Measurements from ENCODE around the gene PPP1R16B.

Gene PPP1R16B

GRCh38 chr20:38874460-38875174, 69.1 kb downstream of the PPP1R16B start:
- Mint-ChIP-seq H3K27me3 (no peaks in the 10 kb centered on the region), H3K36me3 (peaks cover 30% of the 10 kb centered on the region), H3K4me3 (peak overlapping the region; percentile 60), H3K27ac (peak overlapping the region; percentile 93), H3K9me3 (no peaks in the 10 kb centered on the region), H3K4me1 (peaks cover 88% of the 10 kb centered on the region)
- CTCF ChIA-PET, result interaction anchor here (0.7 to 2.8 kb wide), 5 partner anchors 14 to 68 kb away, joined by 3 to 19 read pairs (median 4); no protein-coding TSS in a partner anchor
- DNase-seq, result peak; percentile 39

GRCh38 chr20:38875175-38875993, 69.9 kb downstream of the PPP1R16B start:
- Mint-ChIP-seq H3K4me3 (peak overlapping the region; percentile 60), H3K27ac (peak overlapping the region; percentile 93), H3K36me3 (peaks cover 29% of the 10 kb centered on the region), H3K9me3 (no peaks in the 10 kb centered on the region), H3K27me3 (no peaks in the 10 kb centered on the region), H3K4me1 (peaks cover 88% of the 10 kb centered on the region)
- peak; percentile 65 for DNase-seq
- CTCF ChIA-PET, result interaction anchor here (0.7 to 2.8 kb wide), 5 partner anchors 15 to 124 kb away, joined by 3 to 19 read pairs (median 3); no protein-coding TSS in a partner anchor

- Mint-ChIP-seq H3K4me3 (no peak overlapping the region), H3K27me3 (no peaks in the 10 kb centered on the region), H3K9me3 (no peaks in the 10 kb centered on the region), H3K4me1 (peaks cover 86% of the 10 kb centered on the region), H3K36me3 (peaks cover 26% of the 10 kb centered on the region), H3K27ac (no peak overlapping the region)
- CTCF ChIA-PET, result no interaction called here
- DNase-seq, result no peak
Measured at GRCh38 chr20:38877483-38877882, 72.0 kb downstream of the PPP1R16B start.

GRCh38 chr20:38878866-38879265, 73.4 kb downstream of the PPP1R16B start:
- Mint-ChIP-seq H3K4me3 (no peak overlapping the region), H3K4me1 (peaks cover 80% of the 10 kb centered on the region), H3K9me3 (no peaks in the 10 kb centered on the region), H3K27ac (no peak overlapping the region), H3K36me3 (peaks cover 22% of the 10 kb centered on the region), H3K27me3 (no peaks in the 10 kb centered on the region)
- DNase-seq, result no peak
- CTCF ChIA-PET, result interaction anchor here (5.5 kb wide), 1 partner anchor 13 kb away, joined by 27 read pairs; no protein-coding TSS in a partner anchor

GRCh38 chr20:38880952-38881735, 75.6 kb downstream of the PPP1R16B start:
- Mint-ChIP-seq H3K27ac (peak overlapping the region; percentile 33), H3K4me3 (no peak overlapping the region), H3K4me1 (peaks cover 57% of the 10 kb centered on the region), H3K9me3 (no peaks in the 10 kb centered on the region), H3K36me3 (peaks cover 27% of the 10 kb centered on the region), H3K27me3 (no peaks in the 10 kb centered on the region)
- no peak for DNase-seq
- CTCF ChIA-PET, result interaction anchor here (1.1 to 5.5 kb wide), 2 partner anchors 11 to 127 kb away, joined by 3 to 27 read pairs; no protein-coding TSS in a partner anchor

- DNase-seq, result no peak
- H3K27me3 Mint-ChIP-seq, result no peaks in the 10 kb centered on the region
- H3K27ac Mint-ChIP-seq, result no peak overlapping the region
- CTCF ChIA-PET, result interaction anchor here (1.1 to 5.5 kb wide), 2 partner anchors 10 to 128 kb away, joined by 3 to 27 read pairs; no protein-coding TSS in a partner anchor
- peaks cover 27% of the 10 kb centered on the region for H3K36me3 Mint-ChIP-seq
- H3K4me1 Mint-ChIP-seq, result peaks cover 50% of the 10 kb centered on the region
- no peak overlapping the region for H3K4me3 Mint-ChIP-seq
- H3K9me3 Mint-ChIP-seq, result no peaks in the 10 kb centered on the region
Measured at GRCh38 chr20:38881806-38882440, 76.4 kb downstream of the PPP1R16B start.

- Mint-ChIP-seq H3K9me3 (no peaks in the 10 kb centered on the region), H3K36me3 (peaks cover 25% of the 10 kb centered on the region), H3K27me3 (no peaks in the 10 kb centered on the region), H3K27ac (peak overlapping the region; percentile 72), H3K4me1 (peaks cover 47% of the 10 kb centered on the region), H3K4me3 (no peak overlapping the region)
- CTCF ChIA-PET, result interaction anchor here (1.1 to 5.5 kb wide), 2 partner anchors 10 to 129 kb away, joined by 3 to 27 read pairs; no protein-coding TSS in a partner anchor
- no peak for DNase-seq
Measured at GRCh38 chr20:38882600-38882999, 77.1 kb downstream of the PPP1R16B start.

GRCh38 chr20:38883081-38883980, 77.8 kb downstream of the PPP1R16B start:
- Mint-ChIP-seq H3K27me3 (no peaks in the 10 kb centered on the region), H3K9me3 (no peaks in the 10 kb centered on the region), H3K4me3 (no peak overlapping the region), H3K27ac (peak overlapping the region; percentile 72), H3K36me3 (peaks cover 23% of the 10 kb centered on the region), H3K4me1 (peaks cover 42% of the 10 kb centered on the region)
- no peak for DNase-seq
- CTCF ChIA-PET, result interaction anchor here (1.0 to 5.5 kb wide), 2 partner anchors 9 to 78 kb away, joined by 3 to 27 read pairs; partner anchors contain the start of gene PPP1R16B

GRCh38 chr20:38883981-38884733, 78.7 kb downstream of the PPP1R16B start:
- H3K36me3 Mint-ChIP-seq, result peaks cover 22% of the 10 kb centered on the region
- H3K4me3 Mint-ChIP-seq, result no peak overlapping the region
- peaks cover 36% of the 10 kb centered on the region for H3K4me1 Mint-ChIP-seq
- H3K27ac Mint-ChIP-seq, result peak overlapping the region; percentile 55
- H3K9me3 Mint-ChIP-seq, result no peaks in the 10 kb centered on the region
- no peak for DNase-seq
- no peaks in the 10 kb centered on the region for H3K27me3 Mint-ChIP-seq
- CTCF ChIA-PET, result interaction anchor here (1.0 to 5.5 kb wide), 2 partner anchors 8 to 79 kb away, joined by 3 to 27 read pairs; partner anchors contain the start of gene PPP1R16B

- Mint-ChIP-seq H3K4me1 (peaks cover 30% of the 10 kb centered on the region), H3K27me3 (no peaks in the 10 kb centered on the region), H3K9me3 (no peaks in the 10 kb centered on the region), H3K27ac (no peak overlapping the region), H3K36me3 (peaks cover 17% of the 10 kb centered on the region), H3K4me3 (no peak overlapping the region)
- no peak for DNase-seq
- CTCF ChIA-PET, result no interaction called here
Measured at GRCh38 chr20:38885357-38885756, 79.9 kb downstream of the PPP1R16B start.

- DNase-seq, result no peak
- no peaks in the 10 kb centered on the region for H3K27me3 Mint-ChIP-seq
- peaks cover 19% of the 10 kb centered on the region for H3K36me3 Mint-ChIP-seq
- H3K4me3 Mint-ChIP-seq, result no peak overlapping the region
- H3K9me3 Mint-ChIP-seq, result no peaks in the 10 kb centered on the region
- CTCF ChIA-PET, result interaction anchor here (0.8 to 1.2 kb wide), 2 partner anchors 46 to 156 kb away, joined by 3 to 4 read pairs; no protein-coding TSS in a partner anchor
- peaks cover 20% of the 10 kb centered on the region for H3K4me1 Mint-ChIP-seq
- peak overlapping the region; percentile 7 for H3K27ac Mint-ChIP-seq
Measured at GRCh38 chr20:38888059-38888831, 82.7 kb downstream of the PPP1R16B start.
